WTC11 (cell line): Measurements from ENCODE around the gene SNAPC1. TPM values are rescaled to one million over a fixed set of nuclear protein-coding genes. Genes with fewer than 3 reads are reported as not detected.

ENCODE experiments used
- ATAC-seq: fragments of 200-7000 bp; cut with Tn5 transposase; 2 replicates; pipeline ENCODE4 v1.10.0; 2021; ENCODE audit warnings: mild to moderate bottlenecking, moderate library complexity
- CTCF ChIA-PET: fragments of 300-600 bp; sonication (Branson Sonifier 250); formaldehyde crosslinking; loops from one replicate; lab custom pipeline; 2021; ENCODE audit warnings: antibody characterized with exemption; lab: Charles Lee
- POLR2A ChIA-PET: fragments of 350-600 bp; sonication (Branson Sonifier 250); formaldehyde crosslinking; loops from one replicate; lab custom pipeline; 2021; ENCODE audit warnings: antibody characterized with exemption; lab: Charles Lee
- DNase-seq: peaks from one replicate; pipeline ENCODE4 v3.0.0; 2021; ENCODE audit warnings: low spot score
- H3K27ac Mint-ChIP-seq: 2 replicates; pipeline ENCODE4 v1.8.0; 2021; ENCODE audit warnings: mixed read lengths
- H3K27me3 Mint-ChIP-seq: 2 replicates; pipeline ENCODE4 v1.8.0; 2021; ENCODE audit warnings: low read depth, mild to moderate bottlenecking, moderate library complexity, mixed read lengths
- H3K36me3 Mint-ChIP-seq: 2 replicates; pipeline ENCODE4 v1.8.0; 2021; ENCODE audit warnings: mixed read lengths
- H3K4me1 Mint-ChIP-seq: 2 replicates; pipeline ENCODE4 v1.8.0; 2022; ENCODE audit warnings: mixed read lengths
- H3K4me3 Mint-ChIP-seq: 2 replicates; pipeline ENCODE4 v1.8.0; 2021; ENCODE audit warnings: mild to moderate bottlenecking, moderate library complexity, mixed read lengths
- H3K9me3 Mint-ChIP-seq: 2 replicates; pipeline ENCODE4 v1.8.0; 2021; ENCODE audit warnings: mixed read lengths
- CDX4 ChIP-seq: fragments of 250-450 bp; sonication (Bioruptor Pico); IDR thresholded peaks from 2 replicates; pipeline ENCODE4 v1.9.0; 2021; ENCODE audit warnings: moderate library complexity, mild to moderate bottlenecking, inconsistent platforms, borderline replicate concordance
- ELF4 ChIP-seq: sonication (generic); formaldehyde crosslinking; IDR thresholded peaks from 2 replicates; pipeline ENCODE4 v1.8.1; 2022; ENCODE audit warnings: low read depth, mild to moderate bottlenecking, moderate library complexity, missing genetic modification reagents
- EMX1 ChIP-seq: fragments of 250-450 bp; sonication (Bioruptor Pico); IDR thresholded peaks from 2 replicates; pipeline ENCODE4 v1.8.0; 2021; ENCODE audit warnings: mild to moderate bottlenecking
- FOXK1 ChIP-seq: sonication (generic); formaldehyde crosslinking; IDR thresholded peaks from 2 replicates; pipeline ENCODE4 v1.8.0; 2022; ENCODE audit warnings: mild to moderate bottlenecking, moderate library complexity, missing genetic modification reagents
- GABPB1 ChIP-seq: sonication (generic); formaldehyde crosslinking; IDR thresholded peaks from 2 replicates; pipeline ENCODE4 v1.8.1; 2023; ENCODE audit warnings: mild to moderate bottlenecking, missing genetic modification reagents
- MYBL2 ChIP-seq: sonication (generic); formaldehyde crosslinking; IDR thresholded peaks from 2 replicates; pipeline ENCODE4 v1.8.1; 2023; ENCODE audit warnings: mild to moderate bottlenecking, moderate library complexity, missing genetic modification reagents
- NFATC4 ChIP-seq: fragments of 250-450 bp; sonication (Bioruptor Pico); IDR thresholded peaks from 2 replicates; pipeline ENCODE4 v1.9.0; 2021; ENCODE audit warnings: mild to moderate bottlenecking
- NFYB ChIP-seq: sonication (generic); formaldehyde crosslinking; conservative IDR thresholded peaks from 2 replicates; pipeline ENCODE4 v1.8.0; 2022; ENCODE audit warnings: low read depth, missing genetic modification reagents
- NR3C1 ChIP-seq: sonication (generic); formaldehyde crosslinking; conservative IDR thresholded peaks from 2 replicates; pipeline ENCODE4 v1.8.1; 2023; ENCODE audit warnings: low read depth, mild to moderate bottlenecking, missing genetic modification reagents
- PRRX2 ChIP-seq: fragments of 250-450 bp; sonication (Bioruptor Pico); IDR thresholded peaks from 2 replicates; pipeline ENCODE4 v1.8.0; 2021; ENCODE audit warnings: mild to moderate bottlenecking
- RORB ChIP-seq: fragments of 250-450 bp; sonication (Bioruptor Pico); IDR thresholded peaks from 2 replicates; pipeline ENCODE4 v1.9.0; 2021; ENCODE audit warnings: mild to moderate bottlenecking
- SMAD3 ChIP-seq: sonication (generic); formaldehyde crosslinking; IDR thresholded peaks from 2 replicates; pipeline ENCODE4 v1.8.0; 2022; ENCODE audit warnings: missing genetic modification reagents, mild to moderate bottlenecking, borderline replicate concordance
- ZBTB21 ChIP-seq: sonication (generic); formaldehyde crosslinking; IDR thresholded peaks from 2 replicates; pipeline ENCODE4 v1.8.1; 2023; ENCODE audit warnings: mild to moderate bottlenecking, missing genetic modification reagents, borderline replicate concordance
- ZMAT4 ChIP-seq: fragments of 250-450 bp; sonication (Bioruptor Pico); IDR thresholded peaks from 2 replicates; pipeline ENCODE4 v1.9.0; 2021; ENCODE audit warnings: mild to moderate bottlenecking
- ZNF317 ChIP-seq: sonication (generic); formaldehyde crosslinking; IDR thresholded peaks from 2 replicates; pipeline ENCODE4 v1.8.1; 2023; ENCODE audit warnings: low read depth, mild to moderate bottlenecking, moderate library complexity, missing genetic modification reagents, borderline replicate concordance
- ZNF671 ChIP-seq: fragments of 250-450 bp; sonication (Bioruptor Pico); IDR thresholded peaks from 2 replicates; pipeline ENCODE4 v1.8.0; 2021; ENCODE audit warnings: mild to moderate bottlenecking
- total RNA-seq: library from RNA; stranded (reverse); gene quantifications from 3 replicates; pipeline ENCODE4 v1.2.3, GENCODE V29; 2021
- TF ChIP-seq, protein P1 (sequence below): fragments of 250-450 bp; sonication (Bioruptor Pico); conservative IDR thresholded peaks from 2 replicates; pipeline ENCODE4 v1.9.0; 2021; ENCODE audit warnings: mild to moderate bottlenecking
- TF ChIP-seq, protein P2 (sequence below): sonication (generic); formaldehyde crosslinking; IDR thresholded peaks from 2 replicates; pipeline ENCODE4 v1.8.0; 2023; ENCODE audit warnings: mild to moderate bottlenecking, missing genetic modification reagents
- TF ChIP-seq, protein P3 (sequence below): sonication (generic); formaldehyde crosslinking; IDR thresholded peaks from 2 replicates; pipeline ENCODE4 v1.8.1; 2022; ENCODE audit warnings: low read depth, missing genetic modification reagents, borderline replicate concordance
- TF ChIP-seq, protein P4 (sequence below): sonication (generic); formaldehyde crosslinking; IDR thresholded peaks from 2 replicates; pipeline ENCODE4 v1.8.1; 2022; ENCODE audit warnings: low read depth, mild to moderate bottlenecking, moderate library complexity, missing genetic modification reagents, borderline replicate concordance

The SNAPC1 gene
- total RNA-seq, 1 experiment from 2014 or later = 9.5 TPM

GRCh38 chr14:61744238-61744637 lies 18.0 kb upstream of the SNAPC1 start:
- H3K4me1 Mint-ChIP-seq = peaks cover 19% of the 10 kb centered on the region
- H3K27ac Mint-ChIP-seq = no peak overlapping the region
- no peak overlapping the region for H3K4me3 Mint-ChIP-seq
- DNase-seq = no peak
- H3K36me3 Mint-ChIP-seq = peaks cover 58% of the 10 kb centered on the region
- CTCF ChIA-PET = no interaction called here
- H3K27me3 Mint-ChIP-seq = no peaks in the 10 kb centered on the region
- POLR2A ChIA-PET = interaction anchor here (0.6 kb wide), 1 partner anchor 25 kb away, joined by 3 read pairs; no protein-coding TSS in a partner anchor
- TF ChIP-seq CDX4 (CRISPR knock-in tag) (no peak), NR3C1 (no peak), FOXK1 (no peak), ZNF671 (CRISPR knock-in tag) (no peak), ZBTB21 (CRISPR knock-in tag) (no peak), NFYB (no peak), RORB (CRISPR knock-in tag) (no peak), EMX1 (CRISPR knock-in tag) (no peak), ZMAT4 (CRISPR knock-in tag) (no peak), NFATC4 (CRISPR knock-in tag) (no peak), SMAD3 (no peak), GABPB1 (no peak), ZNF317 (no peak), ELF4 (no peak), PRRX2 (CRISPR knock-in tag) (no peak), MYBL2 (CRISPR knock-in tag) (no peak)
- TF ChIP-seq, protein P1, sequence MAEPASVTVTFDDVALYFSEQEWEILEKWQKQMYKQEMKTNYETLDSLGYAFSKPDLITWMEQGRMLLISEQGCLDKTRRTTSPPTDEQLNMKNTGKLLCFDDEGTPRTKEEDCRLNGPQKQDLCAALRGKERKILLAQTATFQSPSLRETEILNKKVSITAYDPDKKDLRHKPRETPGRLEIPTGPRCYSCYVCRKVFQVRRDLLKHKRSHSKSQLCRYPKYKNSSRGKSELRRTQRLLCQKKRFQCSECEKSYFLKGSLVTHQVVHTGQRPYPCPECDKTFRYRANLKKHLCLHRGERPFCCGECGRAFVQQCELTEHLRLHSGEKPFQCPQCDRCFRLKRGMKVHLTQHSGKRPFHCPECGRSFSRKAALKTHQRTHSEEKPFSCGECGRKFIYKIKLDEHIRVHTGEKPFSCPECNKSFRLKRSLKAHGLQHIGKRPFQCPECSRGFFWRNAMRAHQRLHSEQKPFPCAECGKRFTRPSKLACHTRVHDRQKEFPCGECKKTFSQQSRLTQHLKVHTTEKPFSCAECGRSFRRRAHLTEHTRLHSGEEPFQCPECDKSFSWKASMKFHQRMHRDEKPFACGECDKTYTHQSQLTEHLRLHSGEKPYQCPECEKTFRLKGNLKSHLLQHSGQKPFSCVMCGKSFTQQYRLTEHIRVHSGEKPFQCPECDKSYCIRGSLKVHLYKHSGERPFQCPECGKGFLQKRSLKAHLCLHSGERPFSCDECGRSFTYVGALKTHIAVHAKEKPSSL = no peak
- TF ChIP-seq, protein P2, sequence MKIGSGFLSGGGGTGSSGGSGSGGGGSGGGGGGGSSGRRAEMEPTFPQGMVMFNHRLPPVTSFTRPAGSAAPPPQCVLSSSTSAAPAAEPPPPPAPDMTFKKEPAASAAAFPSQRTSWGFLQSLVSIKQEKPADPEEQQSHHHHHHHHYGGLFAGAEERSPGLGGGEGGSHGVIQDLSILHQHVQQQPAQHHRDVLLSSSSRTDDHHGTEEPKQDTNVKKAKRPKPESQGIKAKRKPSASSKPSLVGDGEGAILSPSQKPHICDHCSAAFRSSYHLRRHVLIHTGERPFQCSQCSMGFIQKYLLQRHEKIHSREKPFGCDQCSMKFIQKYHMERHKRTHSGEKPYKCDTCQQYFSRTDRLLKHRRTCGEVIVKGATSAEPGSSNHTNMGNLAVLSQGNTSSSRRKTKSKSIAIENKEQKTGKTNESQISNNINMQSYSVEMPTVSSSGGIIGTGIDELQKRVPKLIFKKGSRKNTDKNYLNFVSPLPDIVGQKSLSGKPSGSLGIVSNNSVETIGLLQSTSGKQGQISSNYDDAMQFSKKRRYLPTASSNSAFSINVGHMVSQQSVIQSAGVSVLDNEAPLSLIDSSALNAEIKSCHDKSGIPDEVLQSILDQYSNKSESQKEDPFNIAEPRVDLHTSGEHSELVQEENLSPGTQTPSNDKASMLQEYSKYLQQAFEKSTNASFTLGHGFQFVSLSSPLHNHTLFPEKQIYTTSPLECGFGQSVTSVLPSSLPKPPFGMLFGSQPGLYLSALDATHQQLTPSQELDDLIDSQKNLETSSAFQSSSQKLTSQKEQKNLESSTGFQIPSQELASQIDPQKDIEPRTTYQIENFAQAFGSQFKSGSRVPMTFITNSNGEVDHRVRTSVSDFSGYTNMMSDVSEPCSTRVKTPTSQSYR (CRISPR knock-in tag) = no peak
- TF ChIP-seq, protein P3, sequence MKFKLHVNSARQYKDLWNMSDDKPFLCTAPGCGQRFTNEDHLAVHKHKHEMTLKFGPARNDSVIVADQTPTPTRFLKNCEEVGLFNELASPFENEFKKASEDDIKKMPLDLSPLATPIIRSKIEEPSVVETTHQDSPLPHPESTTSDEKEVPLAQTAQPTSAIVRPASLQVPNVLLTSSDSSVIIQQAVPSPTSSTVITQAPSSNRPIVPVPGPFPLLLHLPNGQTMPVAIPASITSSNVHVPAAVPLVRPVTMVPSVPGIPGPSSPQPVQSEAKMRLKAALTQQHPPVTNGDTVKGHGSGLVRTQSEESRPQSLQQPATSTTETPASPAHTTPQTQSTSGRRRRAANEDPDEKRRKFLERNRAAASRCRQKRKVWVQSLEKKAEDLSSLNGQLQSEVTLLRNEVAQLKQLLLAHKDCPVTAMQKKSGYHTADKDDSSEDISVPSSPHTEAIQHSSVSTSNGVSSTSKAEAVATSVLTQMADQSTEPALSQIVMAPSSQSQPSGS (CRISPR knock-in tag) = no peak
- TF ChIP-seq, protein P4, sequence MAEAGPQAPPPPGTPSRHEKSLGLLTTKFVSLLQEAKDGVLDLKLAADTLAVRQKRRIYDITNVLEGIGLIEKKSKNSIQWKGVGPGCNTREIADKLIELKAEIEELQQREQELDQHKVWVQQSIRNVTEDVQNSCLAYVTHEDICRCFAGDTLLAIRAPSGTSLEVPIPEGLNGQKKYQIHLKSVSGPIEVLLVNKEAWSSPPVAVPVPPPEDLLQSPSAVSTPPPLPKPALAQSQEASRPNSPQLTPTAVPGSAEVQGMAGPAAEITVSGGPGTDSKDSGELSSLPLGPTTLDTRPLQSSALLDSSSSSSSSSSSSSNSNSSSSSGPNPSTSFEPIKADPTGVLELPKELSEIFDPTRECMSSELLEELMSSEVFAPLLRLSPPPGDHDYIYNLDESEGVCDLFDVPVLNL (CRISPR knock-in tag) = no peak
- H3K9me3 Mint-ChIP-seq = no peaks in the 10 kb centered on the region
- ATAC-seq = no peak
